ENCODE measurements around the gene NEB. TPM values are rescaled to one million over a fixed set of nuclear protein-coding genes. Genes with fewer than 3 reads are reported as not detected.
A peak's percentile ranks its signal among the peaks of the same experiment; 100 is the strongest.
"Not testable (repeated sequence)": the region's sequence is repeated elsewhere in the genome, so short reads cannot be mapped to it uniquely, and the experiment has no call there.

NEB gene
- total RNA-seq, 1 experiment from 2014 or later, result not detected

- no peak for DNase-seq (ENCODE audit: low spot score)
Observed at GRCh38 chr2:151761193-151761592, 26.9 kb upstream of the NEB start.

- peak; percentile 12 for DNase-seq (ENCODE audit: low spot score)
Observed at GRCh38 chr2:151760139-151760650, 25.9 kb upstream of the NEB start.

- DNase-seq (ENCODE audit: low spot score), result no peak
Observed at GRCh38 chr2:151758744-151759143, 24.5 kb upstream of the NEB start.

GRCh38 chr2:151757861-151758260, 23.6 kb upstream of the NEB start:
- DNase-seq (ENCODE audit: low spot score), result no peak

- DNase-seq (ENCODE audit: low spot score), result no peak
Observed at GRCh38 chr2:151756820-151757219, 22.5 kb upstream of the NEB start.

- DNase-seq (ENCODE audit: low spot score), result no peak
Observed at GRCh38 chr2:151754253-151754897, 20.1 kb upstream of the NEB start.

GRCh38 chr2:151753540-151753939, 19.3 kb upstream of the NEB start:
- DNase-seq (ENCODE audit: low spot score), result no peak

- not testable (repeated sequence) for DNase-seq (ENCODE audit: low spot score)
Observed at GRCh38 chr2:151745261-151745660, 11.0 kb upstream of the NEB start.

- DNase-seq (ENCODE audit: low spot score), result peak; percentile 71
Observed at GRCh38 chr2:151730262-151730975, 3.9 kb downstream of the NEB start.

GRCh38 chr2:151729837-151730236, 4.4 kb downstream of the NEB start:
- DNase-seq (ENCODE audit: low spot score), result no peak

- no peak for DNase-seq (ENCODE audit: low spot score)
Observed at GRCh38 chr2:151729415-151729811, 4.9 kb downstream of the NEB start.

- no peak for DNase-seq (ENCODE audit: low spot score)
Observed at GRCh38 chr2:151728804-151729414, 5.4 kb downstream of the NEB start.

- DNase-seq (ENCODE audit: low spot score), result no peak
Observed at GRCh38 chr2:151727593-151728552, 6.4 kb downstream of the NEB start.

GRCh38 chr2:151721161-151721560, 13.1 kb downstream of the NEB start:
- no peak for DNase-seq (ENCODE audit: low spot score)

GRCh38 chr2:151720521-151720920, 13.8 kb downstream of the NEB start:
- no peak for DNase-seq (ENCODE audit: low spot score)

- DNase-seq (ENCODE audit: low spot score), result no peak
Observed at GRCh38 chr2:151718796-151719195, 15.5 kb downstream of the NEB start.

- no peak for DNase-seq (ENCODE audit: low spot score)
Observed at GRCh38 chr2:151718247-151718646, 16.0 kb downstream of the NEB start.

GRCh38 chr2:151716721-151717120, 17.6 kb downstream of the NEB start:
- peak; percentile 55 for DNase-seq (ENCODE audit: low spot score)

GRCh38 chr2:151713291-151713903, 20.9 kb downstream of the NEB start:
- no peak for DNase-seq (ENCODE audit: low spot score)

GRCh38 chr2:151711025-151711424, 23.3 kb downstream of the NEB start:
- DNase-seq (ENCODE audit: low spot score), result no peak

- DNase-seq (ENCODE audit: low spot score), result no peak
Observed at GRCh38 chr2:151708788-151709187, 25.5 kb downstream of the NEB start.

Data from A172 (cell line).